GM12878 (cell line): ENCODE data around the gene LCN12. TPM values are rescaled to one million over a fixed set of nuclear protein-coding genes. Genes with fewer than 3 reads are reported as not detected.

Experiments used
- ATAC-seq: fragments of 200-7000 bp; cut with Tn5 transposase; 3 replicates; pipeline ENCODE4 v1.9.1; 2020; ENCODE audit warnings: mild to moderate bottlenecking, moderate library complexity
- BruUV-seq: library from RNA; stranded (reverse); fragments of 400-500 nt; replicated peaks from 2 replicates; lab custom pipeline; 2021; lab: Mats Ljungman, UMichigan
- CTCF ChIA-PET: fragments of 300-600 bp; sonication (Branson Sonifier 250); formaldehyde crosslinking; extraction: SDS; loops from one replicate; lab custom pipeline; 2021; ENCODE audit warnings: inconsistent platforms; lab: Yijun Ruan, JAX
- POLR2A ChIA-PET: fragments of 350-600 bp; formaldehyde crosslinking; extraction: SDS; loops from one replicate; lab custom pipeline; 2021; ENCODE audit warnings: inconsistent platforms; lab: Charles Lee
- RAD21 ChIA-PET: fragments of 300-600 bp; sonication (Branson Sonifier 250); formaldehyde crosslinking; loops from one replicate; lab custom pipeline; 2023; ENCODE audit warnings: antibody characterized with exemption; ENCODE audit not compliant: unreplicated experiment; lab: Charles Lee
- SMC1A ChIA-PET: fragments of 300-600 bp; sonication (Branson Sonifier 250); formaldehyde crosslinking; loops from one replicate; lab custom pipeline; 2023; ENCODE audit not compliant: unreplicated experiment, uncharacterized antibody; lab: Charles Lee
- DNase-seq: peaks from one replicate; pipeline ENCODE4 v3.0.0-alpha.2; 2011; ENCODE audit warnings: low read depth, low spot score
- FAIRE-seq: peaks from 3 replicates; lab custom pipeline; 2011; peaks lifted over from hg19 to GRCh38; lab: Jason Lieb, UNC
- H2AFZ ChIP-seq: 2 replicates; pipeline ENCODE4 v1.6.0; 2011; ENCODE audit warnings: low read depth, low read length, control low read depth; ENCODE audit not compliant: control insufficient read depth
- H3K27ac ChIP-seq: 2 replicates; pipeline ENCODE4 v1.5.1; 2011; ENCODE audit warnings: control low read depth; ENCODE audit not compliant: control insufficient read depth, insufficient read depth
- H3K27me3 ChIP-seq, 2 experiments: replicated peaks in 1 of 2; 2 replicates each; pipeline versions ENCODE4 v1.6.0 to v1.6.1; 2011; ENCODE audit warnings: low read length in 1 of 2; ENCODE audit not compliant: control insufficient read depth in 2 of 2, insufficient read depth in 2 of 2
- H3K36me3 ChIP-seq, 2 experiments: 2 replicates each; pipeline ENCODE4 v1.5.1; 2011; ENCODE audit warnings: low read length in 1 of 2; ENCODE audit not compliant: control insufficient read depth in 2 of 2, insufficient read depth in 2 of 2
- H3K4me1 ChIP-seq: 2 replicates; pipeline ENCODE4 v1.6.1; 2011; ENCODE audit warnings: mild to moderate bottlenecking, low read length, moderate library complexity, mixed read lengths; ENCODE audit not compliant: control insufficient read depth, insufficient read depth
- H3K4me2 ChIP-seq: 2 replicates; pipeline ENCODE4 v1.6.0; 2011; ENCODE audit warnings: control low read depth; ENCODE audit not compliant: control insufficient read depth, insufficient read depth
- H3K4me3 ChIP-seq: fragments of 200-600 bp; sonication (generic); 2 replicates; pipeline ENCODE4 v1.5.1; 2016
- H3K79me2 ChIP-seq: 2 replicates; pipeline ENCODE4 v1.6.0; 2011; ENCODE audit warnings: low read length; ENCODE audit not compliant: control insufficient read depth, insufficient read depth
- H3K9ac ChIP-seq: 2 replicates; pipeline ENCODE4 v1.8.0; 2011; ENCODE audit warnings: low read length, control low read depth, mixed read lengths; ENCODE audit not compliant: control insufficient read depth, insufficient read depth
- H3K9me3 ChIP-seq: replicated peaks from 3 replicates; pipeline ENCODE4 v1.5.1; 2011; ENCODE audit warnings: mild to moderate bottlenecking, low read length; ENCODE audit not compliant: control insufficient read depth, insufficient read depth
- H4K20me1 ChIP-seq: 2 replicates; pipeline ENCODE4 v1.6.0; 2011; ENCODE audit not compliant: control insufficient read depth, insufficient read depth
- ASH2L ChIP-seq: fragments of 300-600, 200-600 bp; sonication (generic); IDR thresholded peaks from 2 replicates; pipeline ENCODE4 v1.6.1; 2017; ENCODE audit warnings: low read depth, mild to moderate bottlenecking, borderline replicate concordance
- BCL11A ChIP-seq: IDR thresholded peaks from 2 replicates; pipeline ENCODE4 v1.6.1; 2011; ENCODE audit warnings: low read depth, low read length
- CEBPB ChIP-seq, 2 experiments: fragments of 150-350 bp in 1 of 2; IDR thresholded peaks; 2 replicates each; pipeline ENCODE4 v1.6.1; 2012 to 2014; ENCODE audit warnings: low read depth in 2 of 2, low read length in 2 of 2, borderline replicate concordance in 1 of 2, inconsistent platforms in 1 of 2
- CREM ChIP-seq: IDR thresholded peaks from 2 replicates; pipeline ENCODE4 v1.6.1; 2014; ENCODE audit warnings: antibody characterized with exemption, low read depth
- GABPA ChIP-seq: IDR thresholded peaks from 2 replicates; pipeline ENCODE4 v1.6.1; 2014; ENCODE audit warnings: antibody characterized with exemption, low read depth, mild to moderate bottlenecking, inconsistent platforms
- MEF2B ChIP-seq: fragments of 450-650 bp; IDR thresholded peaks from 2 replicates; pipeline ENCODE4 v1.6.1; 2018; ENCODE audit warnings: mild to moderate bottlenecking, moderate library complexity; ENCODE audit not compliant: partially characterized antibody, poor library complexity, severe bottlenecking
- NR2C1 ChIP-seq: fragments of 450-650 bp; IDR thresholded peaks from 2 replicates; pipeline ENCODE4 v1.6.1; 2017; ENCODE audit warnings: antibody characterized with exemption, mild to moderate bottlenecking, moderate library complexity
- ZNF24 ChIP-seq: fragments of 450-650 bp; IDR thresholded peaks from 2 replicates; pipeline ENCODE4 v1.6.1; 2017; ENCODE audit warnings: antibody characterized with exemption, mild to moderate bottlenecking
- WGBS: methylation state at CpG from one replicate; pipeline ENCODE4 v1.1.6; 2016; ENCODE audit warnings: low lambda C conversion rate; ENCODE audit not compliant: insufficient replicate concordance, insufficient coverage; ENCODE audit errors: missing lambda C conversion rate; 5-methylcytosine and 5-hydroxymethylcytosine counted together
- in situ Hi-C: fragments of 300-500 bp; cut with MboI; formaldehyde crosslinking; loops from 9 replicates; pipeline ENCODE4 v1.14.3; 2018; ENCODE audit warnings: mixed read lengths
- intact Hi-C: fragments of 100-400 bp; cut with micrococcal nuclease; formaldehyde crosslinking; loops from one replicate; pipeline ENCODE4 v1.14.2; 2022; ENCODE audit not compliant: unreplicated experiment
- polyA plus RNA-seq, 11 experiments: library from polyadenylated mRNA; depleted of rRNA in 4 of 11; unstranded in 6 of 11; stranded (reverse) in 5 of 11; fragments of >200 nt; fragmentation: Nextera tagmentation in 4 of 11; fragmentation: Illumina TruSeq in 1 of 11; extraction: Ambion mirVana in 4 of 11; extraction: Trizol in 1 of 11; gene quantifications; 1 replicate in 1 of 11; 2 replicates in 10 of 11; pipeline versions ENCODE4 v1.2.1 to v1.2.3, GENCODE V29; 2011 to 2016; ENCODE audit warnings: inconsistent platforms in 2 of 11, missing spikeins in 2 of 11, low read depth in 1 of 11
- total RNA-seq, 4 experiments: library from RNA; depleted of rRNA in 3 of 4; stranded (reverse); fragments of >200 nt in 3 of 4; fragmentation: Illumina TruSeq in 1 of 4; extraction: Trizol in 1 of 4; gene quantifications; 2 replicates each; pipeline versions ENCODE4 v1.2.1 to v1.2.3, GENCODE V29; 2013 to 2021
- TF ChIP-seq, protein P1 (sequence below): IDR thresholded peaks from 2 replicates; pipeline ENCODE4 v1.6.1; 2012; ENCODE audit warnings: improper control_type of control experiment, low read depth, low read length; ENCODE audit not compliant: insufficient replicate concordance
- TF ChIP-seq, protein P2 (sequence below): fragments of 450-650 bp; IDR thresholded peaks from 2 replicates; pipeline ENCODE4 v1.6.1; 2017; ENCODE audit warnings: antibody characterized with exemption, mild to moderate bottlenecking, moderate library complexity
- TF ChIP-seq, protein P3 (sequence below): IDR thresholded peaks from 2 replicates; pipeline ENCODE4 v1.6.1; 2011; ENCODE audit warnings: low read depth, mild to moderate bottlenecking, low read length, moderate library complexity, borderline replicate concordance; ENCODE audit errors: extremely low read depth

Gene LCN12
- total and polyA plus RNA-seq, 10 of the 15 experiments (the other 5 are each of a cell fraction or from before 2014, with no cell fraction given): 0.06 to 0.64 (median 0.40) TPM; not detected in 3

DNA sequence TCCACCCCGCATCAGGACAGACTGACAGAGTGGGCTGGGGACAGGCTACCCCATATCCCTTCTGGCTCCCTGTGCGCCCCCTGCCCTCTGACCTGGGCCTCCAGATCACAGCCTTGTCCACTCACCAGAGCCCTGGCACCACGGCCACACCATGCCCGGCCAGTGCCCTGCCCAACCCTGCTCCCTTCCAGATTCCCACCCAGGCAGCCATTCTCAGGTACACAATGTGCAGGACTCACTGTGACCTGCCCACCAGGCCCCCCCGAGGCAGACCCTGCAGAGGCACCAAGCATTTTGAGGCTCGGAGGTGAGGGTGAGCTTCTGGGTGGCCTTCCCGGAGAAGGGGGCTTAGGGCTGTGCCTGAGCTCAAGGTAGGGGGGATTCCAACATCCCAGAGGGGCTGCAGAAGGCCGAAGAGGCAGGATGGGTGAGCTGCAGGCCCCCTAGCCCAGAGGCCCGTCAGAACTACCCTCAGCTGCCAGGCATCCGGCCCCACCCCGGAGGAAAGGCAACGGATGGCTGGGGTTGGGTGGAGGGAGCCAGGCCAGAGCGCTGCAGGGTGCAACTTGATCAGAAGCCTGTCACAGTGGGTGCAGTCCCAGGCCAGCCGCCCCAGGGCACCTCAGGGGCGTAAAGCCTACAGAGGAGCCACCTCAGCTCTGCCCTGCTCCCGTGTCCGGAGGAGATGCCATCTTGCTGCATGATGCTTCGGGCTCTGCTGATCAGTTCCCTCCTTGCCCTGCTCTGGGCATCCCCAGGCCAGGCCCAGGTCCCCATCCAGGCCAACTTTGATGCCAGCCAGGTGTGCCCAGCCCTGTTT lies 30.4 kb downstream of the LCN12 start, which contains the start of gene LCNL1 (continued):
- TF ChIP-seq, protein P1, sequence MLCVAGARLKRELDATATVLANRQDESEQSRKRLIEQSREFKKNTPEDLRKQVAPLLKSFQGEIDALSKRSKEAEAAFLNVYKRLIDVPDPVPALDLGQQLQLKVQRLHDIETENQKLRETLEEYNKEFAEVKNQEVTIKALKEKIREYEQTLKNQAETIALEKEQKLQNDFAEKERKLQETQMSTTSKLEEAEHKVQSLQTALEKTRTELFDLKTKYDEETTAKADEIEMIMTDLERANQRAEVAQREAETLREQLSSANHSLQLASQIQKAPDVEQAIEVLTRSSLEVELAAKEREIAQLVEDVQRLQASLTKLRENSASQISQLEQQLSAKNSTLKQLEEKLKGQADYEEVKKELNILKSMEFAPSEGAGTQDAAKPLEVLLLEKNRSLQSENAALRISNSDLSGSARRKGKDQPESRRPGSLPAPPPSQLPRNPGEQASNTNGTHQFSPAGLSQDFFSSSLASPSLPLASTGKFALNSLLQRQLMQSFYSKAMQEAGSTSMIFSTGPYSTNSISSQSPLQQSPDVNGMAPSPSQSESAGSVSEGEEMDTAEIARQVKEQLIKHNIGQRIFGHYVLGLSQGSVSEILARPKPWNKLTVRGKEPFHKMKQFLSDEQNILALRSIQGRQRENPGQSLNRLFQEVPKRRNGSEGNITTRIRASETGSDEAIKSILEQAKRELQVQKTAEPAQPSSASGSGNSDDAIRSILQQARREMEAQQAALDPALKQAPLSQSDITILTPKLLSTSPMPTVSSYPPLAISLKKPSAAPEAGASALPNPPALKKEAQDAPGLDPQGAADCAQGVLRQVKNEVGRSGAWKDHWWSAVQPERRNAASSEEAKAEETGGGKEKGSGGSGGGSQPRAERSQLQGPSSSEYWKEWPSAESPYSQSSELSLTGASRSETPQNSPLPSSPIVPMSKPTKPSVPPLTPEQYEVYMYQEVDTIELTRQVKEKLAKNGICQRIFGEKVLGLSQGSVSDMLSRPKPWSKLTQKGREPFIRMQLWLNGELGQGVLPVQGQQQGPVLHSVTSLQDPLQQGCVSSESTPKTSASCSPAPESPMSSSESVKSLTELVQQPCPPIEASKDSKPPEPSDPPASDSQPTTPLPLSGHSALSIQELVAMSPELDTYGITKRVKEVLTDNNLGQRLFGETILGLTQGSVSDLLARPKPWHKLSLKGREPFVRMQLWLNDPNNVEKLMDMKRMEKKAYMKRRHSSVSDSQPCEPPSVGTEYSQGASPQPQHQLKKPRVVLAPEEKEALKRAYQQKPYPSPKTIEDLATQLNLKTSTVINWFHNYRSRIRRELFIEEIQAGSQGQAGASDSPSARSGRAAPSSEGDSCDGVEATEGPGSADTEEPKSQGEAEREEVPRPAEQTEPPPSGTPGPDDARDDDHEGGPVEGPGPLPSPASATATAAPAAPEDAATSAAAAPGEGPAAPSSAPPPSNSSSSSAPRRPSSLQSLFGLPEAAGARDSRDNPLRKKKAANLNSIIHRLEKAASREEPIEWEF: no peak
- TF ChIP-seq ASH2L: no peak

DNA sequence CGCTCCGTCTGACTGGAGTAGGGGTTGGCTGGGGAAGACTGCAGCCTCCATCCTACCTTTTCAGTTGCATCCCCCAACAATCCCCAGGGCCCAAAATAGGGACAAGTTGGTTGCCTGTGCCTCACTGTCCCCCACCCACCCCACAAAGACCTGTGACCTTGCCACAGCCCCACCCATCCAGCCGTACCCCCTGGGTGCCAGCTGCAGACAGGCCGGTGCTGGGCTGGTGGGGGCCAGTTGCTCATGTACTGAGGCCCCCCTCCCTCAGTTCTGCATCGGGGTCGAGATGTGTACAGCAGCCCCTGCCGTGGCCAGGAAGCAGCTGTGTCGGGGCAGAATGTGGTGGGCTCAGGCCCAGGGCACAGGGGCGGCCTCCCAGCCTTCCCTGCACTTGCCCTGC lies 31.1 kb downstream of the LCN12 start:
- Histone ChIP-seq H4K20me1 (peaks cover 3% of the 10 kb centered on the region; the same call in 1 of the 2 replicates), H3K27ac (no peak overlapping the region), H3K4me3 (no peak overlapping the region), H2AFZ (no peak overlapping the region), H3K9ac (no peak overlapping the region), H3K79me2 (no peaks in the 10 kb centered on the region), H3K9me3 (no peaks in the 10 kb centered on the region), H3K4me2 (no peak overlapping the region), H3K4me1 (no peaks in the 10 kb centered on the region), H3K27me3 (peaks cover 5 to 6% of the 10 kb centered on the region in 2 experiments), H3K36me3 (no peaks in the 10 kb centered on the region)
- ChIA-PET RAD21 (no interaction called here), CTCF (no interaction called here), POLR2A (no interaction called here), SMC1A (no interaction called here)
- BruUV-seq: no TSS peak
- no peak for FAIRE-seq
- intact Hi-C loops (no loop called here), in situ Hi-C loops (no loop called here)
- WGBS: 20% methylated on average over 9 of the region's 9 CpGs
- DNase-seq: no peak
- no peak for ATAC-seq
- TF ChIP-seq NR2C1: no peak
- TF ChIP-seq ZNF24: no peak
- no peak for TF ChIP-seq MEF2B
- no peak for TF ChIP-seq CEBPB (IDR thresholded peaks at IDR 0.05; ENCODE audit: borderline replicate concordance in 1 of 2, low read depth in 2 of 2, low read length in 2 of 2)
- no peak for TF ChIP-seq CREM
- TF ChIP-seq BCL11A: no peak
- TF ChIP-seq, protein P2, sequence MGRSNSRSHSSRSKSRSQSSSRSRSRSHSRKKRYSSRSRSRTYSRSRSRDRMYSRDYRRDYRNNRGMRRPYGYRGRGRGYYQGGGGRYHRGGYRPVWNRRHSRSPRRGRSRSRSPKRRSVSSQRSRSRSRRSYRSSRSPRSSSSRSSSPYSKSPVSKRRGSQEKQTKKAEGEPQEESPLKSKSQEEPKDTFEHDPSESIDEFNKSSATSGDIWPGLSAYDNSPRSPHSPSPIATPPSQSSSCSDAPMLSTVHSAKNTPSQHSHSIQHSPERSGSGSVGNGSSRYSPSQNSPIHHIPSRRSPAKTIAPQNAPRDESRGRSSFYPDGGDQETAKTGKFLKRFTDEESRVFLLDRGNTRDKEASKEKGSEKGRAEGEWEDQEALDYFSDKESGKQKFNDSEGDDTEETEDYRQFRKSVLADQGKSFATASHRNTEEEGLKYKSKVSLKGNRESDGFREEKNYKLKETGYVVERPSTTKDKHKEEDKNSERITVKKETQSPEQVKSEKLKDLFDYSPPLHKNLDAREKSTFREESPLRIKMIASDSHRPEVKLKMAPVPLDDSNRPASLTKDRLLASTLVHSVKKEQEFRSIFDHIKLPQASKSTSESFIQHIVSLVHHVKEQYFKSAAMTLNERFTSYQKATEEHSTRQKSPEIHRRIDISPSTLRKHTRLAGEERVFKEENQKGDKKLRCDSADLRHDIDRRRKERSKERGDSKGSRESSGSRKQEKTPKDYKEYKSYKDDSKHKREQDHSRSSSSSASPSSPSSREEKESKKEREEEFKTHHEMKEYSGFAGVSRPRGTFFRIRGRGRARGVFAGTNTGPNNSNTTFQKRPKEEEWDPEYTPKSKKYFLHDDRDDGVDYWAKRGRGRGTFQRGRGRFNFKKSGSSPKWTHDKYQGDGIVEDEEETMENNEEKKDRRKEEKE: no peak
- TF ChIP-seq, protein P3, sequence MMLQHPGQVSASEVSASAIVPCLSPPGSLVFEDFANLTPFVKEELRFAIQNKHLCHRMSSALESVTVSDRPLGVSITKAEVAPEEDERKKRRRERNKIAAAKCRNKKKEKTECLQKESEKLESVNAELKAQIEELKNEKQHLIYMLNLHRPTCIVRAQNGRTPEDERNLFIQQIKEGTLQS: no peak
- TF ChIP-seq GABPA: no peak
